HG02981 (cell line): ENCODE measurements around the gene COL27A1.
"Not testable (repeated sequence)": the region's sequence is repeated elsewhere in the genome, so short reads cannot be mapped to it uniquely, and the experiment has no call there.

ENCODE experiments used
- ATAC-seq: cut with Tn5 transposase; IDR thresholded peaks from one replicate; pipeline ENCODE4 v1.9.1; 2021; ENCODE audit warnings: mild to moderate bottlenecking, moderate library complexity; ENCODE audit not compliant: unreplicated experiment

COL27A1 gene

DNA sequence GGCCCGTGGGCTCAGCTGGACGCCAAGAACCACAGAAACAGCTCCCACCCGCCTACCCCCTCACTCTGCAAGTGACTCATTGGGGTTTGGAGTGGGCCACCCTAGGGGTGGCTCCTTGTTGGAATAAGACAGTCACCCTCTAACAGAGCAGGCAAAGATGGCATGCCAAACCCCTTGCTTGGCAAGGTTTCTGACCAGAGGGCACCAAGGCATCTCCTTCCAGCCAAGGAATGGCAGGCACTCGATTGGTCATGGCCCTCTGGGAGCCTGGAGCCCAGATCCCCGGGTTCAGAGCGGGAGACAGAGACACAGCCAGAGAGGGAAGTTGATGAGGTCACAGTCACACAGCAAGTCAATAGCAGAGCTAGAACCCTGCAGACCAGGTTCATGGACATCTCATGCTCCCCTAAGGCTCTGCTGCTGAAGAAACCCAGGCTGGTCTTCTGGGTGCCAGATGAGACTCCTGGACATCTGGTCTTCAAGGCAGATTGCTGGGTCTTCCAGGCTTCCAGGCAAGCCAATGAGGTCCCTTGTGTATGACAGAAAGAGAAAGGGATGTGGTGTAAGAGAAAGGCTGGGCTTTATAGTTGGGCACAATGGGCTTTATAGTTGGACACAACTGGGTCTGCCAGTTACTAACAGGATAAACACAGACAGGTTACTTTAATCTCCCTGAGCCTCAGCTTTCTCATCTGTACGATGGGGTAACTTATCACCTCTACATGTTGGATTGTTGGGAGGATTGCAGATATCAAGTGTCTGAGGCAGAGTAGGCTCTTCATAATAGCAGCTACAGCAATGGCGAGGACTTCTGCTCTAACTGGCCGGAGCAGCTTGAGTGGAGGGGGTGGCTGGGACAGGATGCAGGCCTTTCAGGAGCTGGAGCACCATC is 33.0 kb upstream of the COL27A1 start:
- ATAC-seq: no peak

DNA sequence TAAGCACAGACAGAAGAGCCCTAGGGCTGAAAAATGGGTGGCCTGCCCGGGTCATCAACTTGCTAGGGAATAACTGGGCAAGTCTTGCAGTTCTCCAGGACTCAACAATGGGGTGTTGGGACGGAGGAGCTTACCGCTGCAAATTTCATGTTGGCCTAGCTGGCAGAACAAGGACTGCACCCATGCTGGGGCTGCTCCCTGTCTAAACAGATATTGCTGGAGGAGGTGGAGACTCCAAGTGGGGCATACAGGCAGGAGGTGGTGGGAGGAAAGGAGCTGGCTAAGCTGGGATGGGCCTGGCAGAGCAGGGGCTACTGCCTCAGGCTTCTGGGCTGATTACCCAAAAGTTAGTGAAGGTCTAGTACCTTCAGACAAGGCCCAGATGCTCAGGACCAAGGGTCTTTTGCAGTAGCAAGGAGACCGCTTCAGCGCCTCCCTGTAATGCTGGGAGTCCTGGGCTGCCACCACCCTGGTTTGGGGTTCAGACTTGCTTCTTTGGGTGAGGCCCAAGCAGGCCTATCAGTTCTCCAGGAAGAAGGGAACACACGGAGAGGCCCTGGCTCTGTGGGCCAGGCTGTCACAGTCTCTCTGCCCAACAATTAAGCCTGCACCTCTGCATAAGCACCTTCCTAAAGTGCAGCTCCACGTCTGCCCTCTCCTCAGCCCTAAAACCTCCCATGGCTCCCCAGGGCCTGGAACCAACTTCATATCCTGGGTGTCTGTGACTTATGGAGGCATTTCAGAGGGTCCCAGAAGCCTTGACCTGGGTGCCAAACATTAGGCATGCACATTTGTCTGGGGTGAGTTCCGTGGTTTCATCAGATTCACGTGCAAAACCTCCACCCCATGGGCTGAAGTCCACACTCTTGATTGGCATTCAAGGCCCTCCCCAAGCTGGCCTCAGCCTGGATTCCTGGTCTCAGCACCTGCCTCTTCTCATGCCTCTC is 32.0 kb upstream of the COL27A1 start:
- no peak for ATAC-seq

DNA sequence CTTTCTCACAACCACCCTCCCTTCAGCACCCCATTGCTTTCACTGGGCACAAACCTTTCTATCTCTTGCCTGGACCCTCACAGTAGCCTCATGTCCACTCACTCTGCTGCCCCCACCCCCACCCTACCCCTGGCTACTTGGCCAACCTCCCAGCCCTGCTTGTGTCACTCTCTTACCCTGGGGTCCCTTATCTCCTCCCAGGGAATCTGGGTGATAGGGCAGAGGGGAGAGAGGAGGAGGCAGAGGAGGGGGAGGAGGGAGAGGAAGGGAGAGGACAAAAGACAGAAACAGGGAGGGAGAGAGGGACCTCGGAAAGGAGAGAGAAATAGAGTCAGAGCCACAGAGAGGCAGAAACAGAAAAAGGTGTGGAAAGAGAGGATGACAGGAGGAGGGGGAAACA is 31.2 kb upstream of the COL27A1 start:
- ATAC-seq: no peak

DNA sequence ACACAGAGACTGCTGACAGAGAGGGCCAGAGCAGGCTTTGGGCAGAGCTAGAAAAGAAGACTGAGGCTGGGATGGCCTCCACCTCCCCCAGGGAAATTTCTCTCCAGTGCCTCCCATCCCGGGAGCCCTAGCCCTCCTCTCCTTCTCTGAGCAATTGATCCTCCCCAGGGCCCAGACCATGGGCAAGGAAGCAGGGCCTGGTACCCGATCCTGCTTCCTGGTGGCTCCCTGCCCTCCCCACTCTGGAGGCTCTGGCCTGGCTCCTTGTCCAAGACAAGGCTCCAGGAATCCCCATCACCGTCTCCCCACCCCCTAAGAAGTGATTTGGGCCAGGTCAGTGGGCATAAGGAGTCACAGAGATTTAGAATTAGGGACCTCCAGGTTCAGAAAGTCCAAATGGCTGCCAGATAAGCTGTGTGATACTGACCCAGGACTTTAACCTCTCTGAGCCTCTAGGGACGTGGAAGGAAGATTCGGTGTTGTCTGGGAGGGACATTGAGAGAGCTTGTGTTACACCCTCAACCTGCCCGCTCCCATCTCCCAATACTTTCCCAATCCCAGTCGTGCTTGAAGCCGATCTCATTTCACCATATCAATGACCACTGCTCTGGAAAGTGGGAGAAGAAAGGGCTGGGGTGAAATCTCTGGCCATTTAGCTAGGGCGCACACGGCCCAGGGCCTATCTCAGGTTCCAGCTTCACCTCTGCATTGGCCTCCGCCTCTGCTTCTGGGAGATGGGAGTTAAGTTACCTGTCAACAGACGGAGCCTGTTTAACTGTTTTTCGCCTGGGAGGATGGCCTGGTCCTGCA is 30.5 kb upstream of the COL27A1 start:
- no peak for ATAC-seq

DNA sequence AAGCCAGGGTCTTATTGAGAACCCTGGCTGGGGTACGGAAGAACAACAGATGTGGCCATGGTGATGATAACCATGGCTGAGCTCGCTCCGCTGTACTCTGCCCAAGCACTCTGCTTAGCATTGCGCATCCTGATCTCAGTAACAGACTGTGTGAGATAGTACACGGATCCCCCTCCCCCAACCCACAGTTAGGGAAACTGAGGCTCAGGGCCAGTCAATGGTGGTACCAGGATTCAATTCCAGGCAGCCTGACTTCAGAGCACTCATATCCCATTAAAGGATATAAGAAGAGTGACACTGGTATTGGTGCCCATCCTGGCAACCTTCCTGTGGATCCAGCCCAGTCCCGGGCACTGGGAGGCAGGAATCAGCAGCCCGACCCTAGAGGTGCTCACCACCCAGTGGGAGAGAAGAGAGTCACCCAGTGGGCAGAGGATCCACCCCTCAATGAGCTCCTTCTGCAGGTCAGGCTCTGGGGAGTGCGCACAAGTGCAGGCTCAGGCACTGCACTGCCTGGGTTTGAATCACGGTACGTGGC is 29.8 kb upstream of the COL27A1 start:
- no peak for ATAC-seq

DNA sequence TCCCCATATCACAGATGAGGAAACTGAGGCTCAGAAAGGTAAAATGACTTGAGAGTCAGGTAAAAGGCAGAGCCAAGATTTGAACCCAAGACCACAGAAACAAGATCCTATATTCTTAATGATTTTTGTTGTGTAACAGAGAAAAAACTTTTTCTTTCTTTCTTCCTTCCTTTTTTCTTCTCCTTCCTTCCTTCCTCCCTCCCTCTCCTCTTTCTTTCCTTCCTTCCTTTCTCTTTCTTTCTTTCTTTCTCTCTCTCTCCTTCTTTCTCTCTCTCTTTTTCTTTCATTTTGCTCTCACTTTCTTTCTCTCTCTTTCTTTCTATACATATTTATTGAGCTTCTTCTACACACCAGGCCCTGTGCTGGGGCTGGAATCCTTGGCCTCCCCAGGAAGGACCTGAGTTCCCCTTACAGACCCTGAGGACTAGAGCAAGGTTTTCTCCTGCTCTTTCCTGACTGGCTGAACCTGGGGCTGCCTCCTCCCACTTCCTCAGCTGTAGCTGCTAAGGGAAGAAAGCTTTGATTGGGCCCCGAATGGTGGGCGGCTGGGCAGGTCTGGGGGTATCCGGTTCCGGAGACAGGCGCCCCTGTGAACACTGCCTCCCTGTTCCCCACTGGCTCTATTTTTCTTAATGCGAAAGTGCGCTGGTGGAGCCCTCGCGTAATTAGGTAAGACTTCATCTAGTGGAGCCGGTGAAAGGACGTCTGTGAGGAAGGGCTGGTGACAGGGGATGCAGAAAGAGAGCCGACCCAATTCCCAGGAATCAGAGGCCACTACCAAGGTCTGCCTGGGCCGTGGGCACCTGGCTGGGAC is 28.9 kb upstream of the COL27A1 start:
- no peak for ATAC-seq

DNA sequence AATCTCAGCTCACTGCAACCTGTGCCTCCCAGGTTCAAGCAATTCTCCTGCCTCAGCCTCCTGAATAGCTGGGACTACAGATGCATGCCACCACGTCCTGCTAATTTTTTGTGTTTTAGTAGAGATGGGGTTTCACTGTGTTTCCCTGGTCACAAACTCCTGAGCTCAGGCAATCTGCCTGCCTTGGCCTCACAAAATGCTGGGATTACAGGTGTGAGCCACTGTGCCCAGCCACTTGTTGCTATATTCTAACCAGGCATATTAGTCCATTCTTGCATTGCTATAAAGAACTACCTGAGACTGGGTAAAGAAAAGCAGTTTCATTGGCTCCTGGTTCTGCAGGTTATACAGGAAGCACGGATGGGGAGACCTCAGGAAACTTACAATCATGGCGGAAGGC is 26.6 kb upstream of the COL27A1 start:
- not testable (repeated sequence) for ATAC-seq

DNA sequence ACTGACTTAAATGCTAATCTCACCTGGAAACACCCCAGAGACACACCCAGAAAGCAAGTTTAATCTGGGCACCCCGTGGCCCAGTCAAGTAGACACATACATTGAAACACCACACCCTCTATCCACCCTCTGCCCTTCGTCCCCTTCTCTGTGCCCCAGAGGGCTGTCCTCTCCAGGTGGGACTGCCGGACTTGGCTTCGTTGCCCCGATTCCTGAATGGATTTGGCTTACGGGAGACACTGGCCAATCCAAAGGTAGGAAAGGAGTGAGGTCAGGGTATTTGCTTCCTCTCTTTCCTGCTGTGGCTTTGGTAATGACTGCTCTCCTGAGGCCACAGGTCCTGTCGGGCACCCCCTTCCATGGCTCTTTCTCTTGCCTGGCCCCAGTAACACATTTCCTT is 25.2 kb upstream of the COL27A1 start:
- ATAC-seq: no peak

DNA sequence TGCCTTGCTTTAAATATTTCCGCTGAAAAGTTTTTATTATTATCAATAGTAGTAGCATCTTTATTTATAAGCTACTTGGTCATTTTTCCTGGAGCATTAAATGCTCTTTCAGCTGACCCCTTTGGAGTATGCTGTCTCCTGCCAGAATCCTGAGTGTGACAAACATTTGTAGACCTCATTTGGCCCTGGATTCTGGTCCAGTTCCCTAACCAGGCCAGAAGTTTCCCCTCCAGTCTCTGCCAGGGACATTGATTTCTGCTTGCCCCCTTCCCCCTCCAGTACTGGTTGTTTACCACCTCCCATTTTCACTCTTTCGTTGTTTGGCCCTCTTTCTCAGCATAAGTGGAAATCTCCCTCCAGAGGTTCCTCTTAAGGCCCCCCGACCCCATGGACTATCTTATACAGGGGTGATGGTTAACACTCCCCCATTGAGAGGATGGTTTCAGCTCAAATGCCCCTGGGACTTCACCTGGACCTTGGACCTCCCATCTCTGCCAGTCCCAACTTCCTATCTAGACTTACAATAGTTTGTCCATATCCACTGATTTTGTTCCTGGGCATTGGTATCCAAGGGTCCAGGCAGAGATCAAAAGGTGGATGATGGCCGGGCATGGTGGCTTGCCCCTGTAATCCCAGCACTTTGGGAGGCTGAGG is 24.6 kb upstream of the COL27A1 start:
- ATAC-seq: no peak

DNA sequence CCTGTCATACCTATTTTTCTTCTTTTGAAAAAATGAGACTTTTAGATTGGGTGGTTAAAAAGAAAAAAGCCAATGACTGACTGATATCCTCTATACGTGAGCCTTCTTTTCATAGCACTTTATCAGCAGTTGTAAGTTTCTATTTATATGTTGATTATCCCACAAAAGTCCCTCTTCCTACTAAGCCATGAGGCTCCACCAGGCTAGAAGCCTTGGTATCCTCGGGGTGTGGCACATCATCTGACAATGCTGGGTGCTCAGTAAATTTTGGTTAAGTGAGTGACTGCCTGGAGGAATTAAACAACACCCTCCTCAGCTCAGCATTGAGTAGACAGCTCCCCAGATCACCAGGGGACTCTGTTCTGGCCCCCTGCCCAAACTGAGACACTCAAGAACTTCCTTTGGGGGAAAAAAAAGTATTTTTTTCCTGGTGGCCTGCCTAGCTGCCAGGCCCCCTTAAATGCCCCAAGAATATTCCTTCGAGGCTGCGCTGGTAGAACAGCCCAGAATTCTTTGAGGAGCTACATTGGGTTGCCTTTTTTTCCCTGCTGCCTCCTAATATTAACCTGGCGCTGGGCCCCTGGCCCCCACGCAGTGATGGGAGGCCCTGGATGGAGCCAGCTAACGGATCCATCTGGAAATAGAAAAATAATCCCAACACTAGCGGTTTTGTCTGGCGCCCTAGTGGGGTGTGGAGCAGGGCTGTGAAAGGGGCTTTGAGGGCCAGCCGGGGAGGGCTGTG is 23.4 kb upstream of the COL27A1 start:
- ATAC-seq: no peak

DNA sequence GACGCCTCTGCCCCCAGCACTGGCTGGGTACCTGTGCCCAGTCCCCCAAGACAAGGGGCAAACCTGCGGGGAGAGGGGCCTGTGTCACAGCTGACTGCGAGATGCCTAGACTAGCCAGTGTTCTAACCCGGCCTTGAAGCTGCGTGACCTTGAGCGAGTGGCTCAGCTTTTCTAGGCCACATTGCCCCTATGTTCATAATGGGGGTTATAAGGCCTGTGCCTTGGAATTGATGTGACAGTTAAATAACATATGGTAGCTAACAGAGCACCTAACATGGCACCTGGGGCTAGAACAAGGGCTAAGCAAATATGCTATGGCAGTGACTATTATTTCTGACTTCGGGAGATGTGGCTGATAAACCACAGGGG is 22.8 kb upstream of the COL27A1 start:
- ATAC-seq: no peak

DNA sequence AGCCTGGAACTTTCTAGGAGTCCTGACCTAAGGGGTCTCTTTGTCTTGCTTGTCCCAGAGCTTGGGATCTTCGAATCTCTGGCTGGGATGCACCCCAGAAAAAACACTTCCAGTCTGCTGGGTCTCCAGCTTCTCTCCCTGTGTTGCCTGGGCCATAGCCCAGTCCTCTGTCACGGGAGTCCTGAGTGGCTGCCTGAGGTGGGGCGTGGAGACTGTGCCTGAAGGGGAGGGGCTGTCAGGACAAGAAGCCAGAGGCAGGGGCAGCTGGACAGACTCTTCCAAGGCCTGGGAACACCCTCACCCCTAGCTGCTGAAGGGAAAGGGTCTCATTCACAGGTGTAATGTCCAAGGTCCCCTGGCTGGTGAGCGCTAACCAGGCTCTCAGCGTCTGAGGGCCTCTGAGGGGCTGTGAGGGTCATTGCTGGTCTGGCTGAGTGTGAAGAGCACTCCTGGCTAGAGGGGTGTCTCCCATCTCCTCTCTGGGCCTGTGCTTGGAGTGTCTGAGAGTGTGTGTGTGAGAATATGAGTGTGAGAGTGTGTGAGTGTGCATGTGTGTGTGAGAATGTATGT is 20.4 kb upstream of the COL27A1 start:
- ATAC-seq: no peak

DNA sequence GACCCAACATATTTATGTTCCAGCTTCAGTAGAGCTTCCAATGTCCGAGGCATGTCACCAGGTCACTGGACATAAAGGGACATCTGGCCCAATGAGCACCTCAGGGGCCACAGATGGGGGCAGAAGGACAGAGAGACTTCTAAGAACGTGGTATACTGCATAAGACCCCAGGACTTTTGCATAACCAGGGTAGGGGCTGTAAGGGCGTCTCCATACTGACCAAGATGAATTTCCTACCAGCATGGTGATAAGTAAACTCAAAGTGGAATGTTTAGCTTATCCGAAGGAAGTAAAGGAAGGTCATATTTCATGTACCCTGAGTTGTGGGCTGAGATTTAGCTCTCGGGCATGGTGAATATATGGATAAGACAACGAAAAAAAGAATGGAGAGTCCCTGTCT is 17.5 kb upstream of the COL27A1 start:
- ATAC-seq: no peak

DNA sequence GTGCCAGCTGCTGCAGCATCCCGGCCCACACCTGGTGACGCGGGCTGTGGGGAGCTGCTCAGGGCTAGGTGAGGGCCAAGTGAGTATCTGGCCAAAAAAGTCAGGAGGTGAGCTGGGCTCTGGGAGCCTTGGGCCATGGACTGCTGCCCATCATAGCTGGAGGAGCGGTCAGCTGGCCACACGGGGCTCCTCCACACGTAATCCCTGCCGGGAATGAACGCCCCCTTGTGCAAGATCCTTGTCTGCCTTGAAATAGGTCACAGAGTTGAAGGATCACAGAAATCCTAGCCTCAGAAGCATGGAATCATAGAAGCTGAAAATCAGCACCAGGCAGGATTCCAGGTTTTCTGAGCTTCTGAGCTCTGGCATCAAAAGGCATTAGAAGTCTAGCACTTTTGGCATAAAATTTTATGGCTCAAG is 16.8 kb upstream of the COL27A1 start:
- ATAC-seq: no peak

DNA sequence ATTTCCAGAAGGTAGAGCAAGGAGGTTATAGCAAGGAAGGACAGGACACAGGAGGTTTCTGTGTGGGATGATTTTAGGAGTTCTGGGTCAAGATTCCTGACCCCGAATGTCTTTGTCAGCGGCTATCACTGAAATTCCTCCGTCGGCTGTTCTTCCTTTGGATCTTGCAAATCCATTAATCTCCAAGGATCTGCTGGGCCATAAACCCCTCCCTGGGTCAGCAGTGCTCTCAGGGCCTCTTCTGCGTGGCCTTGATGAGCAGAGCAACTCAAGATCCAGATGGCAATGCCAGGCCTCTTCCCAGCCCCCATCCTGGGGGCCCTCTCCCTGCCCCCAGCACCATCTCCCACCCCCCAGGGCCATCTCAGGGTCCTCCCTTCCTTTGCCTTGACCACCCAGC is 16.3 kb upstream of the COL27A1 start:
- no peak for ATAC-seq

DNA sequence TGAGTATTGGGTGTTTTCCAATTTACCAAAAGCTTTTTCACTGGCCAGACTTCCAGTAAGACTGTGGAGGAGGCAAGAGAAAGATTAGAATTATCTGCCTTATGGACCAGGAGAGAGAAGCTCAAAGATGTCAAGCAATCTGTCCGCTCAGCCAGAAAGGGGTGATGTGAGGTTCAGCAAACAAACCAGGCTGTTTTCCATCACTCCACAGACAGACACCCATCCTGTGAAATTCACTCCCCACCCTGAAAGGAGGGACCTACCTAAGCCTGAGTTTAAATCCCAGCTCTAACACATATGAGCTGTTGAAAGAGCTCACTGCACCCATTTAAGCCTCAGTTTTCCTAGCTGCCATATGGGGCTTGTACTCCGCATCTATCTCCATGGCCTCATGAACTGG is 14.9 kb upstream of the COL27A1 start:
- ATAC-seq: no peak

DNA sequence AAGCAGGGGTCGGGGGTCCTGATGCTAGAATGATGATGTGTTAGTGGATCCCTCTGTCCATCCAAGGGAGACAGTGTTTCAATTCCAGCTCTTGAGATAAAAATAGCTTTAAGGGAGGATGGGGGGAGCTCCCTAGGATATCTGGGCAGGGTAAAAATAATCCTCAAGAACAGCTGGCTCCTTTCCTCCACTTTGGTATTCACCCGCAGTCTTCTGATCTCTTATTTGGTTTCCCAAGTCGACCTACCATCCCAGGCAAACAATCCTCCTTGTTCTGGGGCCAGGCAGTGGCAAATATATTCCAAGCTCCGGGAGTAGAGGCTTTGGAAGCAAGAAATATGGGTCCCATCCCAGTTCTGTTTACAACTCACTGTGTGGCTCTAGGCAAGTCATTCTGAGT is 14.5 kb upstream of the COL27A1 start:
- ATAC-seq: no peak
